HL-60 (cell line): Measurements from ENCODE around the gene ALDH2.
A peak's percentile ranks its signal among the peaks of the same experiment; 100 is the strongest.
"Not testable (repeated sequence)": the region's sequence is repeated elsewhere in the genome, so short reads cannot be mapped to it uniquely, and the experiment has no call there.

Experiments
- DNase-seq, 2 experiments: peaks; one replicate each; pipeline ENCODE4 v3.0.0-alpha.2; 2010 to 2020; ENCODE audit warnings: low read depth in 1 of 2, low spot score in 1 of 2
- H3K27ac ChIP-seq: fragments of 250-450 bp; sonication (Bioruptor Pico); replicated peaks from 2 replicates; pipeline ENCODE4 v1.5.1; 2020; ENCODE audit warnings: mild to moderate bottlenecking, moderate library complexity
- H3K27me3 ChIP-seq: fragments of 250-450 bp; sonication (Bioruptor Pico); 2 replicates; pipeline ENCODE4 v1.5.1; 2021; ENCODE audit warnings: mild to moderate bottlenecking, moderate library complexity; ENCODE audit not compliant: insufficient read depth, poor library complexity, severe bottlenecking
- H3K4me3 ChIP-seq: replicated peaks from 2 replicates; pipeline ENCODE4 v1.5.1; 2011; ENCODE audit warnings: mild to moderate bottlenecking, control low read depth, low read length; ENCODE audit not compliant: insufficient read depth
- CTCF ChIP-seq: IDR thresholded peaks from one replicate; pipeline ENCODE4 v1.5.1; 2011; ENCODE audit warnings: low read length, control low read depth, inconsistent platforms; ENCODE audit not compliant: insufficient read depth
- GABPA ChIP-seq: IDR thresholded peaks from 2 replicates; pipeline ENCODE4 v1.6.1; 2012; ENCODE audit warnings: low read depth
- POLR2AphosphoS5 ChIP-seq: IDR thresholded peaks from 2 replicates; pipeline ENCODE4 v1.6.1; 2012; ENCODE audit warnings: low read depth
- REST ChIP-seq: IDR thresholded peaks from 2 replicates; pipeline ENCODE4 v1.6.1; 2012; ENCODE audit warnings: low read depth; ENCODE audit not compliant: insufficient replicate concordance
- SPI1 ChIP-seq: IDR thresholded peaks from 2 replicates; pipeline ENCODE4 v1.6.1; 2012; ENCODE audit warnings: low read depth, mild to moderate bottlenecking, borderline replicate concordance

Gene ALDH2

GRCh38 chr12:111807232-111807631, 40.5 kb downstream of the ALDH2 start:
- Histone ChIP-seq H3K27ac (no peak overlapping the region), H3K4me3 (no peak overlapping the region), H3K27me3 (no peaks in the 10 kb centered on the region)
- DNase-seq, result no peak
- TF ChIP-seq GABPA (no peak), REST (no peak), CTCF (no peak), SPI1 (no peak), POLR2AphosphoS5 (no peak)

GRCh38 chr12:111812881-111813741, 46.4 kb downstream of the ALDH2 start:
- H3K27ac ChIP-seq, result no peak overlapping the region
- no peak for TF ChIP-seq REST
- TF ChIP-seq CTCF, result peak; percentile 67
- DNase-seq, result peak; percentile 63 to 81
- H3K4me3 ChIP-seq, result no peak overlapping the region
- H3K27me3 ChIP-seq, result no peaks in the 10 kb centered on the region

GRCh38 chr12:111816065-111816615, 49.4 kb downstream of the ALDH2 start:
- Histone ChIP-seq H3K27me3 (no peaks in the 10 kb centered on the region), H3K27ac (no peak overlapping the region), H3K4me3 (no peak overlapping the region)
- TF ChIP-seq POLR2AphosphoS5 (no peak), GABPA (no peak), SPI1 (no peak)
- DNase-seq, result no peak

GRCh38 chr12:111816898-111817297, 50.2 kb downstream of the ALDH2 start:
- H3K27me3 ChIP-seq, H3K27ac ChIP-seq, H3K4me3 ChIP-seq: not testable (repeated sequence)
- DNase-seq, result peak; percentile 24 to 39

GRCh38 chr12:111818340-111818739, 51.6 kb downstream of the ALDH2 start:
- TF ChIP-seq POLR2AphosphoS5, result no peak
- no peak for TF ChIP-seq REST
- TF ChIP-seq CTCF, result no peak
- no peak for TF ChIP-seq SPI1
- Histone ChIP-seq H3K27ac (no peak overlapping the region), H3K27me3 (no peaks in the 10 kb centered on the region), H3K4me3 (no peak overlapping the region)
- no peak for DNase-seq
